ENCODE data around the gene TMEM131. TPM values are rescaled to one million over a fixed set of nuclear protein-coding genes. Genes with fewer than 3 reads are reported as not detected.

The TMEM131 gene
- total RNA-seq, 2 donors from 2014 or later = 39.0 to 43.0 TPM

GRCh38 chr2:97727296-97727695 is 268.5 kb downstream of the TMEM131 start:
- Histone ChIP-seq H3K9me3 (ENCODE audit: control insufficient read depth, low read length) (peaks cover 19% of the 10 kb centered on the region), H3K27me3 (ENCODE audit: control insufficient read depth, insufficient read depth, low read length, poor library complexity, severe bottlenecking) (no peaks in the 10 kb centered on the region), H3K4me3 (ENCODE audit: low read length) (no peak overlapping the region), H3K36me3 (ENCODE audit: control insufficient read depth, insufficient read depth, low read length) (no peaks in the 10 kb centered on the region), H3K9ac (ENCODE audit: extremely low read depth, low read length, poor library complexity, severe bottlenecking) (no peak overlapping the region), H3K4me1 (ENCODE audit: control insufficient read depth, insufficient read depth, low read length) (no peaks in the 10 kb centered on the region), H3K27ac (ENCODE audit: low read depth, low read length) (no peak overlapping the region)
- H3K4me3 Mint-ChIP-seq = no peak overlapping the region
- H3K9me3 Mint-ChIP-seq = peaks cover 13% of the 10 kb centered on the region
- no peaks in the 10 kb centered on the region for H3K27me3 Mint-ChIP-seq (ENCODE audit: insufficient read depth)
- 94 to 95% methylated on average over 6 to 7 of the region's 7 CpGs for WGBS, 2 experiments (ENCODE audit: insufficient coverage in 1 of 2, insufficient read length in 1 of 2)
- no peak for DNase-seq
- no peak overlapping the region for H3K27ac Mint-ChIP-seq
- no peak for TF ChIP-seq CTCF (conservative IDR thresholded peaks at IDR 0.05)
- H3K36me3 Mint-ChIP-seq (ENCODE audit: low read depth) = peaks cover 17% of the 10 kb centered on the region
- peaks cover 10% of the 10 kb centered on the region for H3K4me1 Mint-ChIP-seq

DNA sequence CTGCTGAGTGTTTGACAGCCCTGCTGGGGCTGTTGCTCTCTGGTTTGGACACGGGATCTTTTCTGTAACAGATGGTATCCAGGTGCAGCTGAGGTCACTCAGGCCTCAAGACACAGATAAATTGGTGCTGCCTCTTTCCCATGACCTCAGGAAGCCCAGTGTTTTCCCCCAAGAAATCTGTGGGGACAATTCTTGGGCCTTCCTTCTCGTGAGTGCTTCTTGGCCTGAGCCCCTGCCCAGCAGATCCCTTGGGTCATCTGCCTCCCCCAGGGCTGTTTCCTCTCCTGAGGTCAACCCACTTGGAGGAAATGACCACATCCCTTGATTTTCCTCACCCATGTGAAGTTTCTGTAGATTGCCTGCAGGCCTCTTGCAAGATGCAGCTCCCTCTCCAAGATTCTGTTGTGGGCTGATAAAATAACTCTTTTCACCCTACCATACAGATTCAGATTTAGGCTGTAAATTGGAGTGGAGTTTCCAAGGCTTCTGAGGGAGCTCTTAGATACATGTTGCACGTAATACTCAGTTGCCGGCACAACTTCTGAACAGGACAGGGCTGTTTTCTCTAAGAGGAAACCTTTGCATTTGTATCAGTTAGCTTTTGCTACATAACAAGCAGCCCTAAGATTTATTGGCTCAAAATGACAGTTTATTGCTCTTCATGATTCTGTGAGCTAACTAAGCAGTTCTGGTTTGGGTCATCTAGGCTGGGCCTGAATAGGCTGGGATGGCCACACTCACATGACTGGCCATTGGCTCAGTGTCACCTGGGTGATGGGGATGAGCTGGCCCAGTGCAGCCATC is 269.3 kb downstream of the TMEM131 start:
- H3K4me3 Mint-ChIP-seq = no peak overlapping the region
- H3K27me3 Mint-ChIP-seq (ENCODE audit: insufficient read depth) = no peaks in the 10 kb centered on the region
- 68 to 70% methylated on average over 4 of the region's 4 CpGs for WGBS, 2 experiments (ENCODE audit: insufficient coverage in 1 of 2, insufficient read length in 1 of 2)
- no peaks in the 10 kb centered on the region for H3K36me3 ChIP-seq (ENCODE audit: control insufficient read depth, insufficient read depth, low read length)
- peaks cover 12% of the 10 kb centered on the region for H3K9me3 Mint-ChIP-seq
- no peak overlapping the region for H3K27ac Mint-ChIP-seq
- no peaks in the 10 kb centered on the region for H3K27me3 ChIP-seq (ENCODE audit: control insufficient read depth, insufficient read depth, low read length, poor library complexity, severe bottlenecking)
- peaks cover 10% of the 10 kb centered on the region for H3K4me1 Mint-ChIP-seq
- no peaks in the 10 kb centered on the region for H3K4me1 ChIP-seq (ENCODE audit: control insufficient read depth, insufficient read depth, low read length)
- no peak overlapping the region for H3K9ac ChIP-seq (ENCODE audit: extremely low read depth, low read length, poor library complexity, severe bottlenecking)
- H3K9me3 ChIP-seq (ENCODE audit: control insufficient read depth, low read length) = peaks cover 19% of the 10 kb centered on the region
- DNase-seq = peak; percentile 31
- H3K4me3 ChIP-seq (ENCODE audit: low read length) = no peak overlapping the region
- TF ChIP-seq CTCF (conservative IDR thresholded peaks at IDR 0.05) = no peak
- H3K27ac ChIP-seq (ENCODE audit: low read depth, low read length) = no peak overlapping the region
- peaks cover 15% of the 10 kb centered on the region for H3K36me3 Mint-ChIP-seq (ENCODE audit: low read depth)

DNA sequence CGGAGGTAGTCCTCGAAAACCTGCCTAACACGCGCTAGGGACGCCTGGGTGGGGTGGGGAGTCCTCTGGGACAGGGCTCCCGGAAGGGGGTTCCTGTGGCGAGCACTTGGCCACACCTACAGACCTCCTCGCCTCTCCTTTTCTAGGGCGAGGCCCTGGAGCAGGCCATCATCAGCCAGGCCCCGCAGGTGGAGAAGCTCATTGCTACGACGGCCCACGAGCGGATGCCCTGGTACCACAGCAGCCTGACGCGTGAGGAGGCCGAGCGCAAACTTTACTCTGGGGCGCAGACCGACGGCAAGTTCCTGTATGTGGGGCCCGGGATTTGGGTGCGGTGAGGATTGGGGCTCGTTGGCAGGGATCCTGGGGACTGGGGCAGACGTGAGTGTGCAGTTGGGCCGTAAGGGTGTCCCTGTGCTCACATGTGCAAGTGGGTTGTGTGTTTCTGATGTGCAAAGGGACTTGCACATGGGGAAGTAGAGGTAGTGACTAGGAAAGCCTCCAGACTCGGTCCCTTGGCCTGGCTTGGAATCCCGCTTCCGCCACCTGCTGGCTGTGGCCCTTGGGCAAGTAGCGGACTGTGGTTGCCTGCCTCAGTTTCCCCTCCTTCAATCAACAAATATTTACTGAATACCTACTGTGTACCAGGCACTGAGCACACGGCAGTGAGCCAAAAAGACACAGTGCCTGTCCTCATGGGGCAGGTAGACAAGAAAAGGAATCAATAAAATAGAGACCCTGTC is 270.6 kb downstream of the TMEM131 start:
- no peaks in the 10 kb centered on the region for H3K27me3 ChIP-seq (ENCODE audit: control insufficient read depth, insufficient read depth, low read length, poor library complexity, severe bottlenecking)
- H3K36me3 ChIP-seq (ENCODE audit: control insufficient read depth, insufficient read depth, low read length) = no peaks in the 10 kb centered on the region
- no peak overlapping the region for H3K9ac ChIP-seq (ENCODE audit: extremely low read depth, low read length, poor library complexity, severe bottlenecking)
- no peak overlapping the region for H3K4me3 ChIP-seq (ENCODE audit: low read length)
- H3K36me3 Mint-ChIP-seq (ENCODE audit: low read depth) = peaks cover 11% of the 10 kb centered on the region
- peaks cover 14% of the 10 kb centered on the region for H3K9me3 ChIP-seq (ENCODE audit: control insufficient read depth, low read length)
- no peaks in the 10 kb centered on the region for H3K4me1 ChIP-seq (ENCODE audit: control insufficient read depth, insufficient read depth, low read length)
- DNase-seq = no peak
- peak; percentile 11 for TF ChIP-seq CTCF (conservative IDR thresholded peaks at IDR 0.05)
- H3K27me3 Mint-ChIP-seq (ENCODE audit: insufficient read depth) = no peaks in the 10 kb centered on the region
- H3K9me3 Mint-ChIP-seq = peaks cover 4% of the 10 kb centered on the region
- no peak overlapping the region for H3K4me3 Mint-ChIP-seq
- no peak overlapping the region for H3K27ac ChIP-seq (ENCODE audit: low read depth, low read length)
- H3K4me1 Mint-ChIP-seq = peaks cover 17% of the 10 kb centered on the region
- no peak overlapping the region for H3K27ac Mint-ChIP-seq
- 94% methylated on average over 22 to 31 of the region's 31 CpGs for WGBS, 2 experiments (ENCODE audit: insufficient coverage in 1 of 2, insufficient read length in 1 of 2)

Data from endodermal cell (in vitro differentiated cells).